Vagina (tissue), 2 donors: ENCODE data around the gene GRAMD4.

Source experiments
- CTCF ChIP-seq, 3 experiments: fragments of 450-650 bp in 2 of 3; fragments of 200-600 bp in 1 of 3; sonication (generic) in 1 of 3; IDR thresholded peaks; one replicate each; pipeline ENCODE4 v1.5.1; 2017 to 2019; ENCODE audit warnings: antibody characterized with exemption in 3 of 3, mild to moderate bottlenecking in 2 of 3, moderate library complexity in 2 of 3
- POLR2A ChIP-seq, 2 donors: fragments of 450-650 bp; IDR thresholded peaks; one replicate each; pipeline ENCODE4 v1.6.1; 2017; ENCODE audit warnings: antibody characterized with exemption in 2 of 2, mild to moderate bottlenecking in 2 of 2, moderate library complexity in 2 of 2

GRCh38 chr22:46618667-46619066, 1.5 kb upstream of the GRAMD4 start:
- TF ChIP-seq CTCF (IDR thresholded peaks at IDR 0.05) (no peak), POLR2A (IDR thresholded peaks at IDR 0.05) (no peak)
